GM23338 (cell line): ENCODE results near the gene LRMDA. TPM values are rescaled to one million over a fixed set of nuclear protein-coding genes. Genes with fewer than 3 reads are reported as not detected.

ENCODE experiments used
- ATAC-seq: fragments of 200-7000 bp; cut with Tn5 transposase; 3 replicates; pipeline ENCODE4 v1.9.1; 2020
- DNase-seq: peaks from one replicate; pipeline ENCODE4 v3.0.0-alpha.2; 2015; ENCODE audit warnings: low spot score
- H2AFZ ChIP-seq: fragments of 200-600 bp; sonication (generic); 2 replicates; pipeline ENCODE4 v1.8.0; 2016; ENCODE audit warnings: antibody characterized with exemption, mild to moderate bottlenecking, moderate library complexity
- H3F3A ChIP-seq: fragments of 200-600 bp; sonication (generic); replicated peaks from 2 replicates; pipeline ENCODE4 v1.8.0; 2017; ENCODE audit warnings: antibody characterized with exemption, mixed run types, low read depth
- H3K27ac ChIP-seq: fragments of 200-600 bp; sonication (generic); 2 replicates; pipeline ENCODE4 v1.6.1; 2016; ENCODE audit warnings: low read depth
- H3K27me3 ChIP-seq: fragments of 200-600 bp; sonication (generic); 2 replicates; pipeline ENCODE4 v1.8.0; 2016; ENCODE audit warnings: mild to moderate bottlenecking, mixed run types, moderate library complexity; ENCODE audit not compliant: insufficient read depth
- H3K36me3 ChIP-seq: fragments of 200-600 bp; sonication (generic); 2 replicates; pipeline ENCODE4 v1.8.0; 2016; ENCODE audit warnings: mild to moderate bottlenecking; ENCODE audit not compliant: insufficient read depth
- H3K4me1 ChIP-seq: fragments of 200-600 bp; sonication (generic); 2 replicates; pipeline ENCODE4 v1.8.0; 2016; ENCODE audit warnings: mild to moderate bottlenecking, moderate library complexity; ENCODE audit not compliant: insufficient read depth
- H3K4me2 ChIP-seq: fragments of 200-600 bp; sonication (generic); 2 replicates; pipeline ENCODE4 v1.7.1; 2017; ENCODE audit warnings: mixed run types
- H3K4me3 ChIP-seq: fragments of 200-600 bp; sonication (generic); 2 replicates; pipeline ENCODE4 v1.6.1; 2016; ENCODE audit warnings: mixed run types
- H3K79me2 ChIP-seq: fragments of 200-600 bp; sonication (generic); replicated peaks from 2 replicates; pipeline ENCODE4 v1.8.0; 2017; ENCODE audit warnings: mild to moderate bottlenecking; ENCODE audit not compliant: insufficient read depth
- H3K9me2 ChIP-seq: fragments of 200-600 bp; sonication (generic); 2 replicates; pipeline ENCODE4 v1.8.0; 2017; ENCODE audit not compliant: insufficient read depth
- H4K20me1 ChIP-seq: fragments of 200-600 bp; sonication (generic); replicated peaks from 2 replicates; pipeline ENCODE4 v1.8.0; 2017; ENCODE audit warnings: mild to moderate bottlenecking; ENCODE audit not compliant: insufficient read depth
- H3K27ac Mint-ChIP-seq: 2 replicates; pipeline ENCODE4 v1.8.0; 2020; ENCODE audit warnings: inconsistent platforms, mild to moderate bottlenecking, moderate library complexity, mixed read lengths
- H3K27me3 Mint-ChIP-seq: 3 replicates; pipeline ENCODE4 v1.8.0; 2022; ENCODE audit warnings: low read depth, mild to moderate bottlenecking, moderate library complexity, mixed read lengths, inconsistent platforms; ENCODE audit not compliant: insufficient read depth, poor library complexity
- H3K36me3 Mint-ChIP-seq: 3 replicates; pipeline ENCODE4 v1.8.0; 2021; ENCODE audit warnings: low read depth, mild to moderate bottlenecking, inconsistent platforms, moderate library complexity, mixed read lengths
- H3K4me1 Mint-ChIP-seq: 3 replicates; pipeline ENCODE4 v1.8.0; 2020; ENCODE audit warnings: mild to moderate bottlenecking, inconsistent platforms, mixed read lengths
- H3K4me3 Mint-ChIP-seq: 3 replicates; pipeline ENCODE4 v1.8.0; 2021; ENCODE audit warnings: moderate library complexity, mild to moderate bottlenecking, inconsistent platforms, mixed read lengths
- H3K9me3 Mint-ChIP-seq: 3 replicates; pipeline ENCODE4 v1.8.0; 2020; ENCODE audit warnings: moderate library complexity, mild to moderate bottlenecking, inconsistent platforms, mixed read lengths
- CREB1 ChIP-seq: fragments of 250-450 bp; sonication (Bioruptor Pico); IDR thresholded peaks from 2 replicates; pipeline ENCODE4 v1.5.0; 2020; ENCODE audit warnings: low read depth, mild to moderate bottlenecking, moderate library complexity
- EZH2 ChIP-seq: fragments of 200-600 bp; sonication (generic); IDR thresholded peaks from one replicate; pipeline ENCODE4 v1.8.0; 2017; ENCODE audit warnings: antibody characterized with exemption, mild to moderate bottlenecking, low read depth; ENCODE audit not compliant: unreplicated experiment
- EZH2phosphoT487 ChIP-seq: fragments of 200-600 bp; sonication (generic); IDR thresholded peaks from one replicate; pipeline ENCODE4 v1.8.1; 2018; ENCODE audit warnings: antibody characterized with exemption; ENCODE audit not compliant: unreplicated experiment
- JUNB ChIP-seq: IDR thresholded peaks from one replicate; pipeline ENCODE4 v1.6.1; 2016; ENCODE audit warnings: antibody characterized with exemption; ENCODE audit not compliant: unreplicated experiment
- NANOG ChIP-seq: IDR thresholded peaks from 2 replicates; pipeline ENCODE4 v1.6.1; 2016; ENCODE audit warnings: antibody characterized with exemption, borderline replicate concordance
- STAT1 ChIP-seq: IDR thresholded peaks from one replicate; pipeline ENCODE4 v1.6.1; 2016; ENCODE audit warnings: antibody characterized with exemption; ENCODE audit not compliant: unreplicated experiment
- ZNF114 ChIP-seq: fragments of 250-450 bp; sonication (Bioruptor Pico); IDR thresholded peaks from 2 replicates; pipeline ENCODE4 v1.5.0; 2020; ENCODE audit warnings: mild to moderate bottlenecking, moderate library complexity
- ZNF331 ChIP-seq: fragments of 250-450 bp; sonication (Bioruptor Pico); IDR thresholded peaks from 2 replicates; pipeline ENCODE4 v1.5.0; 2020; ENCODE audit warnings: low read depth, mild to moderate bottlenecking, moderate library complexity
- polyA plus RNA-seq: library from polyadenylated mRNA; unstranded; fragments of >200 nt; fragmentation: Nextera tagmentation; extraction: Ambion mirVana; gene quantifications from 2 replicates; pipeline ENCODE4 v1.2.1, GENCODE V29; 2016
- total RNA-seq: library from RNA; depleted of rRNA; stranded (reverse); fragments of >200 nt; shearing (Covaris generic); gene quantifications from 2 replicates; pipeline ENCODE4 v1.2.3, GENCODE V29; 2014
- TF ChIP-seq, protein P1 (sequence below): IDR thresholded peaks from 2 replicates; pipeline ENCODE4 v1.6.1; 2016; ENCODE audit warnings: antibody characterized with exemption
- TF ChIP-seq, protein P2 (sequence below): fragments of 250-450 bp; sonication (Bioruptor Pico); IDR thresholded peaks from 2 replicates; pipeline ENCODE4 v1.5.0; 2020; ENCODE audit warnings: mild to moderate bottlenecking, moderate library complexity
- TF ChIP-seq, protein P3 (sequence below), 2 experiments: fragments of 200-600 bp in 1 of 2; sonication (generic) in 1 of 2; conservative IDR thresholded peaks; 2 replicates each; pipeline versions ENCODE4 v1.5.1 to v1.6.1; 2016 to 2017; ENCODE audit warnings: antibody characterized with exemption in 2 of 2, low read depth in 2 of 2, mild to moderate bottlenecking in 2 of 2, moderate library complexity in 1 of 2

LRMDA gene
- total and polyA plus RNA-seq, 2 experiments from 2014 or later: 0.90 to 1.8 TPM

DNA sequence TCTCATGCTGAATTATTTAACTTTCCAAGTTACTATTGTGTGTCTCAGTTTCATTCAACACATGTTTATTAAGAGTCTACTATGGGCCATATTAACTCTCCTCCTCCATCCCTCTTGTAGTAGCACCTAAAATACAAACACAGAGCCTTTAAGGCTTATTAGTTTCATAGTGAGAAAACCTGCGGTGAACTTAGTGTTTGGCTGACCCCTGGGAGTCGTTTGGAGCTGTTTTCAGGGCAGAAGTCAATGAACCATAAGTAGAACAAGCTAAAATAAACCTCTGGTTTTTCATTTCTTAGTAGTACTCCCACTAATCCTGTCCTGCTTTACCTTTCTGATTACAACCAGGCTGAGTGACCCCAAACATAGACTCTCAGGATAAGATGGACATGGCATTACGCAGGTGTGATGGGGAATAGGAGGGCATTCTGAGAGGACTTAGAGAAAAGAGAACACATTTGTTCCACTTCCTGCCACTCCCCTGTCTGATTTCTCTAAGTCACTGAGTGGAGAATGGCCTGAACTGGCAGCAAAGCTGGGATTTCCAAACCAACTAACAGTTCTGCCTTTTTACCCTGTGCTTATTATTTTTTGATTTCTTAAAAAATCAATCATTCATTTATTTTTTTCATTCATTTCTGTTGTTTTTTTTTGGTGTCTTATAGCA, 74.5 kb downstream of the LRMDA start:
- H3K36me3 Mint-ChIP-seq: no peaks in the 10 kb centered on the region
- peaks cover 8% of the 10 kb centered on the region for H3K27me3 Mint-ChIP-seq
- no peaks in the 10 kb centered on the region for H3F3A ChIP-seq
- H3K27ac ChIP-seq: no peak overlapping the region
- H3K4me1 ChIP-seq: no peaks in the 10 kb centered on the region
- H3K4me2 ChIP-seq: no peak overlapping the region
- no peaks in the 10 kb centered on the region for H4K20me1 ChIP-seq
- no peaks in the 10 kb centered on the region for H3K36me3 ChIP-seq
- DNase-seq (no peak), ATAC-seq (no peak)
- H3K27ac Mint-ChIP-seq: no peak overlapping the region
- H2AFZ ChIP-seq: no peak overlapping the region
- H3K4me1 Mint-ChIP-seq: peaks cover 8% of the 10 kb centered on the region; the same call in 2 of the 3 replicates
- H3K4me3 Mint-ChIP-seq: no peak overlapping the region
- TF ChIP-seq ZNF331 (CRISPR knock-in tag): no peak
- TF ChIP-seq, protein P1, sequence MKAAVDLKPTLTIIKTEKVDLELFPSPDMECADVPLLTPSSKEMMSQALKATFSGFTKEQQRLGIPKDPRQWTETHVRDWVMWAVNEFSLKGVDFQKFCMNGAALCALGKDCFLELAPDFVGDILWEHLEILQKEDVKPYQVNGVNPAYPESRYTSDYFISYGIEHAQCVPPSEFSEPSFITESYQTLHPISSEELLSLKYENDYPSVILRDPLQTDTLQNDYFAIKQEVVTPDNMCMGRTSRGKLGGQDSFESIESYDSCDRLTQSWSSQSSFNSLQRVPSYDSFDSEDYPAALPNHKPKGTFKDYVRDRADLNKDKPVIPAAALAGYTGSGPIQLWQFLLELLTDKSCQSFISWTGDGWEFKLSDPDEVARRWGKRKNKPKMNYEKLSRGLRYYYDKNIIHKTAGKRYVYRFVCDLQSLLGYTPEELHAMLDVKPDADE: no peak
- H3K27me3 ChIP-seq: no peaks in the 10 kb centered on the region
- no peak overlapping the region for H3K4me3 ChIP-seq
- no peaks in the 10 kb centered on the region for H3K9me3 Mint-ChIP-seq
- no peaks in the 10 kb centered on the region for H3K79me2 ChIP-seq
- peaks cover 10% of the 10 kb centered on the region; the same call in 1 of the 2 replicates for H3K9me2 ChIP-seq

DNA sequence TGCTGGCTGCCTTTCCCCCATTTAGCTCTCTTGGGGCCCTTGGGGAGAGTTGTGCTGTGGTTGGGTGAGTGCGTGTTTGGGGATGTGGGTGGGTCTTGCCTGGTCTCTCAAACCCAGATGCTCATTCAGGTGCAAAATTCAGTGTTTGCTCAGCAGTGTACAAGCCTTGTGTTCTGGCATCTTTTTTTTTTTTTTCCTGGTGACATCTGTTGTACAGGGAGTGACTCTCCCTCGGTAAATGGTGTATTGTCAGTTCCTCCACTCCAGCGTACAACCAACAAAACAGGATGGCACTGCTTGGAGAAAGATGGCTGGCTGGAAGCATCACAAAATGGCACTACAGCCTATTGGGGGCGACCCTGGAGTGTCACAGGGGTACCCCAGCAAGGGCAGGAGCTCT, 75.5 kb downstream of the LRMDA start:
- Mint-ChIP-seq H3K27ac (no peak overlapping the region), H3K27me3 (peaks cover 8% of the 10 kb centered on the region), H3K9me3 (no peaks in the 10 kb centered on the region), H3K36me3 (no peaks in the 10 kb centered on the region), H3K4me3 (no peak overlapping the region), H3K4me1 (peaks cover 8% of the 10 kb centered on the region; the same call in 2 of the 3 replicates)
- Histone ChIP-seq H3F3A (no peaks in the 10 kb centered on the region), H4K20me1 (no peaks in the 10 kb centered on the region), H3K9me2 (peaks cover 10% of the 10 kb centered on the region; the same call in 1 of the 2 replicates), H3K4me1 (no peaks in the 10 kb centered on the region), H3K36me3 (no peaks in the 10 kb centered on the region), H3K27ac (no peak overlapping the region), H2AFZ (no peak overlapping the region), H3K27me3 (no peaks in the 10 kb centered on the region), H3K4me2 (no peak overlapping the region), H3K79me2 (no peaks in the 10 kb centered on the region), H3K4me3 (no peak overlapping the region)
- no peak for DNase-seq
- no peak for ATAC-seq
- TF ChIP-seq, protein P2, sequence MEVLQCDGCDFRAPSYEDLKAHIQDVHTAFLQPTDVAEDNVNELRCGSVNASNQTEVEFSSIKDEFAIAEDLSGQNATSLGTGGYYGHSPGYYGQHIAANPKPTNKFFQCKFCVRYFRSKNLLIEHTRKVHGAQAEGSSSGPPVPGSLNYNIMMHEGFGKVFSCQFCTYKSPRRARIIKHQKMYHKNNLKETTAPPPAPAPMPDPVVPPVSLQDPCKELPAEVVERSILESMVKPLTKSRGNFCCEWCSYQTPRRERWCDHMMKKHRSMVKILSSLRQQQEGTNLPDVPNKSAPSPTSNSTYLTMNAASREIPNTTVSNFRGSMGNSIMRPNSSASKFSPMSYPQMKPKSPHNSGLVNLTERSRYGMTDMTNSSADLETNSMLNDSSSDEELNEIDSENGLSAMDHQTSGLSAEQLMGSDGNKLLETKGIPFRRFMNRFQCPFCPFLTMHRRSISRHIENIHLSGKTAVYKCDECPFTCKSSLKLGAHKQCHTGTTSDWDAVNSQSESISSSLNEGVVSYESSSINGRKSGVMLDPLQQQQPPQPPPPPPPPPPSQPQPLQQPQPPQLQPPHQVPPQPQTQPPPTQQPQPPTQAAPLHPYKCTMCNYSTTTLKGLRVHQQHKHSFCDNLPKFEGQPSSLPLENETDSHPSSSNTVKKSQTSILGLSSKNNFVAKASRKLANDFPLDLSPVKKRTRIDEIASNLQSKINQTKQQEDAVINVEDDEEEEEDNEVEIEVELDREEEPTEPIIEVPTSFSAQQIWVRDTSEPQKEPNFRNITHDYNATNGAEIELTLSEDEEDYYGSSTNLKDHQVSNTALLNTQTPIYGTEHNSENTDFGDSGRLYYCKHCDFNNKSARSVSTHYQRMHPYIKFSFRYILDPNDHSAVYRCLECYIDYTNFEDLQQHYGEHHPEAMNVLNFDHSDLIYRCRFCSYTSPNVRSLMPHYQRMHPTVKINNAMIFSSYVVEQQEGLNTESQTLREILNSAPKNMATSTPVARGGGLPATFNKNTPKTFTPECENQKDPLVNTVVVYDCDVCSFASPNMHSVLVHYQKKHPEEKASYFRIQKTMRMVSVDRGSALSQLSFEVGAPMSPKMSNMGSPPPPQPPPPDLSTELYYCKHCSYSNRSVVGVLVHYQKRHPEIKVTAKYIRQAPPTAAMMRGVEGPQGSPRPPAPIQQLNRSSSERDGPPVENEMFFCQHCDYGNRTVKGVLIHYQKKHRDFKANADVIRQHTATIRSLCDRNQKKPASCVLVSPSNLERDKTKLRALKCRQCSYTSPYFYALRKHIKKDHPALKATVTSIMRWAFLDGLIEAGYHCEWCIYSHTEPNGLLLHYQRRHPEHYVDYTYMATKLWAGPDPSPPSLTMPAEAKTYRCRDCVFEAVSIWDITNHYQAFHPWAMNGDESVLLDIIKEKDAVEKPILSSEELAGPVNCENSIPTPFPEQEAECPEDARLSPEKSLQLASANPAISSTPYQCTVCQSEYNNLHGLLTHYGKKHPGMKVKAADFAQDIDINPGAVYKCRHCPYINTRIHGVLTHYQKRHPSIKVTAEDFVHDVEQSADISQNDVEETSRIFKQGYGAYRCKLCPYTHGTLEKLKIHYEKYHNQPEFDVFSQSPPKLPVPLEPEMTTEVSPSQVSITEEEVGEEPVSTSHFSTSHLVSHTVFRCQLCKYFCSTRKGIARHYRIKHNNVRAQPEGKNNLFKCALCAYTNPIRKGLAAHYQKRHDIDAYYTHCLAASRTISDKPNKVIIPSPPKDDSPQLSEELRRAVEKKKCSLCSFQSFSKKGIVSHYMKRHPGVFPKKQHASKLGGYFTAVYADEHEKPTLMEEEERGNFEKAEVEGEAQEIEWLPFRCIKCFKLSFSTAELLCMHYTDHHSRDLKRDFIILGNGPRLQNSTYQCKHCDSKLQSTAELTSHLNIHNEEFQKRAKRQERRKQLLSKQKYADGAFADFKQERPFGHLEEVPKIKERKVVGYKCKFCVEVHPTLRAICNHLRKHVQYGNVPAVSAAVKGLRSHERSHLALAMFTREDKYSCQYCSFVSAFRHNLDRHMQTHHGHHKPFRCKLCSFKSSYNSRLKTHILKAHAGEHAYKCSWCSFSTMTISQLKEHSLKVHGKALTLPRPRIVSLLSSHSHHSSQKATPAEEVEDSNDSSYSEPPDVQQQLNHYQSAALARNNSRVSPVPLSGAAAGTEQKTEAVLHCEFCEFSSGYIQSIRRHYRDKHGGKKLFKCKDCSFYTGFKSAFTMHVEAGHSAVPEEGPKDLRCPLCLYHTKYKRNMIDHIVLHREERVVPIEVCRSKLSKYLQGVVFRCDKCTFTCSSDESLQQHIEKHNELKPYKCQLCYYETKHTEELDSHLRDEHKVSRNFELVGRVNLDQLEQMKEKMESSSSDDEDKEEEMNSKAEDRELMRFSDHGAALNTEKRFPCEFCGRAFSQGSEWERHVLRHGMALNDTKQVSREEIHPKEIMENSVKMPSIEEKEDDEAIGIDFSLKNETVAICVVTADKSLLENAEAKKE: no peak
- TF ChIP-seq JUNB: no peak
- TF ChIP-seq, protein P3, sequence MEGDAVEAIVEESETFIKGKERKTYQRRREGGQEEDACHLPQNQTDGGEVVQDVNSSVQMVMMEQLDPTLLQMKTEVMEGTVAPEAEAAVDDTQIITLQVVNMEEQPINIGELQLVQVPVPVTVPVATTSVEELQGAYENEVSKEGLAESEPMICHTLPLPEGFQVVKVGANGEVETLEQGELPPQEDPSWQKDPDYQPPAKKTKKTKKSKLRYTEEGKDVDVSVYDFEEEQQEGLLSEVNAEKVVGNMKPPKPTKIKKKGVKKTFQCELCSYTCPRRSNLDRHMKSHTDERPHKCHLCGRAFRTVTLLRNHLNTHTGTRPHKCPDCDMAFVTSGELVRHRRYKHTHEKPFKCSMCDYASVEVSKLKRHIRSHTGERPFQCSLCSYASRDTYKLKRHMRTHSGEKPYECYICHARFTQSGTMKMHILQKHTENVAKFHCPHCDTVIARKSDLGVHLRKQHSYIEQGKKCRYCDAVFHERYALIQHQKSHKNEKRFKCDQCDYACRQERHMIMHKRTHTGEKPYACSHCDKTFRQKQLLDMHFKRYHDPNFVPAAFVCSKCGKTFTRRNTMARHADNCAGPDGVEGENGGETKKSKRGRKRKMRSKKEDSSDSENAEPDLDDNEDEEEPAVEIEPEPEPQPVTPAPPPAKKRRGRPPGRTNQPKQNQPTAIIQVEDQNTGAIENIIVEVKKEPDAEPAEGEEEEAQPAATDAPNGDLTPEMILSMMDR (conservative IDR thresholded peaks at IDR 0.05; ENCODE audit: low read depth in 2 of 2): no peak
- TF ChIP-seq, protein P1: no peak
- no peak for TF ChIP-seq CREB1 (CRISPR knock-in tag)
- no peak for TF ChIP-seq STAT1
- no peak for TF ChIP-seq EZH2
- TF ChIP-seq NANOG: no peak
- TF ChIP-seq ZNF114 (CRISPR knock-in tag): no peak
- TF ChIP-seq ZNF331 (CRISPR knock-in tag): no peak
- TF ChIP-seq EZH2phosphoT487: no peak
